HG03378 (cell line): ENCODE measurements around the gene CDRT4.
"Not testable (repeated sequence)": the region's sequence is repeated elsewhere in the genome, so short reads cannot be mapped to it uniquely, and the experiment has no call there.

Source experiments
- ATAC-seq: cut with Tn5 transposase; IDR thresholded peaks from one replicate; pipeline ENCODE4 v1.9.1; 2021; ENCODE audit warnings: mild to moderate bottlenecking, moderate library complexity; ENCODE audit not compliant: unreplicated experiment

Gene CDRT4

DNA sequence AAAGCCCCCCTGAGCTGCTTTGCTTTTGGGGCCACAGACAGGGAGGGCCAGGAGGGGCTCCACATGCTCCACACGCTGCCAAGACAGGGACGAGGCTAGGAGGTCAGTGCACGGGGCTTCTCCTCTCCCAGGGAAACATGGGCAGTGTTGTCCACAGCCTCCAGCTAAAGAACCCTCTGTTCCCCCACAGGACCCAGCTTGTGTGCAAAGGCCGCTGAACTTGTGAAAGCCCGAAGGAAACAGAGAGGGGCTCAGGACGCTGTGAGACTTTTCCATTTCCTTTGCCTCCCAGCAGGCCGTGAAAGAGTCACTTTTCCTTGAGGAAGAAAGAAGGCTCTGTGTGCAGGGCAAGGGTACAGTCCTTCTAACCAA lies 9.7 kb downstream of the CDRT4 start:
- ATAC-seq, result no peak

DNA sequence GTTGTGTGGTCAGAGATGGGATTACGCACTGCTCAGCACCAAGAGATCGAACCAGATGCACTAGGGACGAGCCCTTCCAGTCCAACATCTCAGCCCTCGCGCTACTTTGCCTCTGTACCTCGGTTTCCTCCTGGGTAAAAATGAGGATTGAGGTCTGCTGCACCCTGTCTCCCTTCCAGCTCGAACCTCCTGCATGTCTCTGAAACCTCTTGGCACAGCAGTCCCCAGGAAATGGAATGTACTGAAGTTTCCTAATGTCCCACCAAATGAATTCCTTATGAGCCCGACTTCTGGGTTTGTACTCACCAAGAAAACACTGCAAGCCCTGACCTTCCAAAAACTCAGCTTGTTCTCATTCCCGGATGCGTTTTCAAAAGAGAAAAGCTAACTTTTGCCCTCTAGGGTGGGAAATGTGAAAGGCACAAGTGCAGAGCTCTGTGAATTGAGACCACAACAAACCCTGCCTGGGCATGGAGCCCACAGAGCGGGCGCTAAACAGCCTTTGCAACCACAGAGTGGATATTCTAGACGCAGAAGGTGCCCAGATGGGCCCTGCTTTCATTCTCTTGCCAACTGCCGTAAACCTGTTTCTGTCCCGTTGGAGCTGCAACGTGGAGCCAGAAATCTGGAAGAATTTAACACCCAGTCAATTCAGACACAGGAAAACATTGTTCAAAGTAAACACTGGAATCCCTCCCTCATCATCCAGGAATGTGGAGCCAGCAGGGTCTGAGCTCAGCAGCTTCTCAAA lies 10.3 kb downstream of the CDRT4 start:
- no peak for ATAC-seq

DNA sequence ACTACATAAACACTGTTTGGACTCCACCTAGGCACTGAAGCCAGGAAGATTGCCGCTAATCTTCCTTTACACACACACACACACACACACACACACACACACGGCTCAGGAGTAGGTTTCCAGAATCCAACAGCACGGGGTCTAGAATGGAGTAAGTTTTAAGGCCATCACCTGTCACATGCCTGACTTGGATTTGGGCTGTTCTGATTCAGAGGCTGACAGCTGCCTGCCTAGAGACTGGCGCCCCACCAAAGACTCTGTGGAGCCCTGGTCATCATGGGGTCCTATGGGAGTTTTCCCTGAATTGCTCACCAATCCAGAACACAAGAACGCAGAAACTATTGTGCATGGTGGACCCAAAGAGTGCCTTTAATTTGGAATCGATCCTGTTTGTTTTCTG lies 10.9 kb downstream of the CDRT4 start:
- no peak for ATAC-seq

DNA sequence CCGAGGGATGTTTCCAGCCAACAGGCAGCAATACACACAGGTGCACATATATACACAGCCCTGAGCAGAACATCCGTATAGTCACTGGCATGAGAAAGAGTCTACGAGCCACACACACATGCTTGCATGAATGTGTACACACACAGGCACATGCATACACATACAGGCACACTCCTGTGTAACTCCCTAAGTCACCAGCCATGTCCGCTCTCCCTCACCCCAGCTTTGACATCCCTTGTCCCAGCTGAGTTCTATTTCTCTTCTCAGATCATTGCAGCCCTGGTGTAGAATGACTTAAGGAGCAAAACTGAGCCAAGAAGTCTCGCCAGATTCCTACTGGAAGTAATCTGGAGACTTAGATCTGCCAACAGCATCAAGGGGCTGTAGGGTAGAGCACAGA lies 13.1 kb downstream of the CDRT4 start:
- no peak for ATAC-seq

DNA sequence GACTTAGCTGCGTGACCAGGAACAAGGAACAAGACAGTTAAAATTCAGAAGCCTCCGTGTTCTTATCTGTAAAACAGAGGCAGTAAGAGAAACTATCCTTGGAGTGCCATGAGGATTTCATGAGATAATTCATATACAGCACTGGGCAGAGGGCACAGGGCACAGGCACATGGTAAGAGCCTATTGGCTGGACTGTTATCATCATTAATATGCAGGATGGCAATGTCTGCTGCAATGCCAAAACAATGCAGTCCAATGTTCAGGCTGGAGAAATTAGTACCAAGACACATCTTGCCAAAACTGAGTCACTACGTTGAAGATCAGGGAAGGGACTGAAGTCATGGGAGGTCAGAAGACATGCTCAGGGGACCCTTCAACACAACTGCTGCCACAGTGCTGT lies 13.6 kb downstream of the CDRT4 start:
- no peak for ATAC-seq

DNA sequence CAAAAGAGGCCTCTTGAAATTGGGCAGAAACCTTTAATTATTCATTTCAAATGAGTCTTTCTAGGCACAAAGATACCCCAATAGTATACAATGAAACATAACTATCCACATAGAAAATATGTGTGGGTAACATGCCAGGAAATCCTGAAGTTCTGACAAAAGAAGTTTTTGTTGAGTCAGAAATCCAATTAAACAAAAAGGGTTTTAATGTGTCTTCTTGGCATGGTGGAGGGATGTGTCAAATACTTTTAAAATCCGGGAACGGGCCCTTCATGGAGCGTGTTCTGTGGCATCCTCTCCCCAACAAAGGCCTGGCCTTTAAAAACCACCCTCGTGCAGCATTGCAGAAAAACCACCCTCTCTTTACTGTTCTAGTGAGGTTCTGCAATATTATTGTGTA lies 14.2 kb downstream of the CDRT4 start:
- no peak for ATAC-seq

DNA sequence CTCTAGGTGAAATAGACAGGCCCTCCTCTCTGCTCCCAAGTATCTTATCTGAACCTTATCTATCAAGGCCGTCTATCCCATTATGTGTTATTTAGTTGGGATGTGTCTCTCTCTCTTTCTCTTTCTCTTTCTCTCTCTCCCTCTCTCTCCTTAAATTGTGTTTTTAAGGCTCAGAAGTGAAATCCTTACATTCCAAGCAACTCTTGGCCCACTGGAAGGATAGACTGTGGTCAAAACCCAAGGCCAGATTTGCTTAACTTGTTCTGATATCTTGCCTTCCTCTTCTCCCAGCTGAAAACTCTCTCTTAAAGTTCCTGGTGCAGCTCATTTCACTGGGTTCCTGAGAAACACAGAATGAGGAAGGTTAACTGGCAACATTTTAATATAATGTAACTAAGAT lies 14.7 kb downstream of the CDRT4 start:
- no peak for ATAC-seq

DNA sequence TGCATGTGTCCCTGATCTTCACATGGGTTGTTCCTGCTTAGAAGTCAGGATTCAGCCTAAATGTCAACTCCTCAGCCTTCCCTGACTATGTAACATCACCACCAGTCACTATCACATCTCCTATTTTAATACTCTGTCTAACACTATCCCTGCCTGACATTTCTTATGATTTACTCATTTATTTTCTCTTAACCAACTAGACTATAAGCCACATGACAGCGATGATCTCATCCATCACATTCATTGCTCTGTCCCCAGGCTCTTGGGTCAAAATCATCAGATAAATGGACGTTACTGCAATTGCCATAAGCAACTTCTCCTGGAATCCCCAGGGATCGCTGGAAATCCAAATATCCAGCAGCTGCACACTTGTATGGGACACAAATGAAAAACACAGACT lies 15.7 kb downstream of the CDRT4 start:
- ATAC-seq, result no peak

DNA sequence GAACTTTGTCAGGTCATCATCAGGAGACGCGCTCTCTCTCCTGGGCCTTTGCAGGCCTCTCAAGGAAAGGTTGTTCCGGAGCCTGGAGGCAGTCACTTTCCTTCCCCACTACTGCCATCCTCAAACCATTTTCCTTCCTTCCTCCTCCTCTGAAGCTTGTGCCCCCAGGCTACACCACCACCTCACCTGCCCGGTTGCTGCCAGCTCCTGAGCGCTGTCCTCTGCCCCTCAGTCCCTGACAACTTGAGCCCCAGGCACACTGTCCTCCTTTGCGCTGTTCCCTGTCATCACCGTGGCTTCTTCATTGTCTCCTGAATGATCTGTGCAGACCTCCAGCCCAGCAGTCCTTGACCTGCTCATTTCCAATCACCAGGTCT lies 18.9 kb downstream of the CDRT4 start:
- no peak for ATAC-seq

DNA sequence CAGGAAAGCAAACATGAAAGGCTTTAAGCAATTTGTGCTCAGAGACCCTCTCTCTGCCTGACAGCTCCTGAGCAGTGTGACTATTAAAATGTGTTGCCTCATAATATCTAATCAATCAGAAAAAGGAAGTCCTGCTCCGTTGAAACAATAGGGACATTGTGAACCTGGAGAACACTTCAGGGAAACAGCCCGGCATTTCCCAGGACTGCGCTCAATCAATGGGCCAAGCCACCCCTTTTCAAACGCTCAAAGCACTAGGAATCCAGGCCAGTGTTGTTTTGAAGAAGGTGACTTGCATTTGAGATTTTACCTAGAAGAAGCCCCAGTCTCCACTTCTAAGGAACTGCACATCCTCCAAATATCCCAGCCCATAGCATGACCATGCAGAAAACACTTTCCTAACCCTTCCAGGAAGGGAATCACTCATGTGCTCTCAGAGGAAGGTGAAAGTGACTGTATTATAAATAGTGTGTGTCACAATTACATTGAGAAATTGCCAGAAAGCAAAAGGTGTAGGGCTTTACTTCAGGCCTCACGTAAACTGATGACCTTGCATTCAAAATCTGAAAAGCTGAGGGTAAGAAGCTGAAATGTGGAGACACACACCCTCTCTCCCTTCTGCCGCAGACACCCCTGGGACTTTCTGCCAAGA lies 19.4 kb downstream of the CDRT4 start:
- ATAC-seq, result no peak

DNA sequence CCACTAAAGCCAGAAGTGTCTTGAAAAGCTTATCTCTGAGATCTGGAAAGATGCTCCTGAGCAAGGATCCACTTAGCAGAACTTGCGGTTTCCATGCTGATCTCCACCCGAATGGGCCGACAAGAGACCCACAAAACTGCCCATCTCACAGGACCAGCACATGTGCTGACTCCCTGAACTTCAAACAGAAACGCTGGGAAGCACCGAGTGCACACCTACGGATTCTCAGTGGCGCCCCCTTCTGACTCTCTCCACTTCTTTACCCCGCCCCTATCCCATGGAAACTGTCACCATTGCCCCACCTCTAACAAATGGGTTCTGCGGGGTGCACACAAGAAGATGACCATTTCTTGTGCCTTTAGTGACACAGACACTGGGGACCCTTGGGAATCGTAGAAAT lies 21.4 kb downstream of the CDRT4 start:
- no peak for ATAC-seq

DNA sequence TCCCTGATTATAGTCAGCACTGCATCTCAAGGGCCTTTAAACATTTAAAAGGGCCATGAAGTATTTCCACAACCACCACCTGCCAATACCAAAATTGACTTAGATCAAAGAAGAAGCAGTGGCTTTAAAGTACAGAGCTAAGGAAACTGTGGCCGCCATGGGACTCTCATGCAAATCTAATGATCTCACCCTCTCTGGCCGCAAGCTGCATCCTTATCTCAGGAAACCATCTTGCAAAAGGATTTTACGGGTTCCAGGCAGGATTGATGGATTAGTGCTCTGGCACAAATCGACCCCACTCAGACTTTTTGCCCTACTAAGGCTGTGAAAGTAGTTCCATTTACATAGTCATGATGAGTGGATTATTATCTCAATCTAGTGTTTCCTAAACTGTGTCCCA lies 22.6 kb downstream of the CDRT4 start:
- ATAC-seq, result no peak

DNA sequence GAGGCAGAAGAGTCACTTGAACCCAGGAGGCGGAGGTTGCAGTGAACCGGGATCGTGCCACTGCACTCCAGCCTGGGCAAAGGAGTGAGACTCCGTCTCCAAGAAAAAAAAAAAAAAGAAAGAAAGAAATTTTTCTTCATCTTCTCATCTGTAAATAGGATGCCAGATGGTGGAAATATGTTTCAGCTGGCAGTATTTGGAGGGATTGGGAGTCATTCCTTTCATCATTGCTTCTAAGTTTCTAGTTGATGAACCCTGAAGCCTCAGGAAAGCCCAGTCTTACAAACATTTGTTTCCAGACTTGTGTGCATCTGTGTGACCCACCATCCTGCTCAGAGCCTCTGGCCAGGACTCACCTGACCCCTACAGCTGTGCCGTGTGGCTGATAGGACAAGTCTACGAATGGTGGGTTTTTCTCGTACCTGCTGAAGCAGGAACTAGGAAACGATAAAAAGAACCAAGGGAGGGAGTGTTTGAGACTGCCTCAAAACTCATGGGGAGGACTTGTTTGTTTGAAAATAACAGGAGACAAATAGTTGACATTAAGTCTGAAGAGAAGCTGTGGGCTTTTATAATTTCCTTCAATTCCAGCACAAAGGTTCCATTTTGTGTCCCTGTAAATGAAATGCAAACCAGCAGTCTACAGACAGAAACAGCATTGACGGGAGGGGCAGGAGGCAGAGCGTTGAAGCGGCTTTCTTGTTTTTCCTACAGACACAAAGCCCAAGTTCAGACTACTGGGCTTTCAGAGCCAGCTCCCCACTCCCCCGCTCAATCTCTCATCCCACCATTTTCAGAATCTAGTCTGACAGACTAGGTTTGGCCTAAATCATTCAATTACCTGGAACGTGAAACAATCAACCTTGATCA lies 24.9 kb downstream of the CDRT4 start:
- no peak for ATAC-seq

DNA sequence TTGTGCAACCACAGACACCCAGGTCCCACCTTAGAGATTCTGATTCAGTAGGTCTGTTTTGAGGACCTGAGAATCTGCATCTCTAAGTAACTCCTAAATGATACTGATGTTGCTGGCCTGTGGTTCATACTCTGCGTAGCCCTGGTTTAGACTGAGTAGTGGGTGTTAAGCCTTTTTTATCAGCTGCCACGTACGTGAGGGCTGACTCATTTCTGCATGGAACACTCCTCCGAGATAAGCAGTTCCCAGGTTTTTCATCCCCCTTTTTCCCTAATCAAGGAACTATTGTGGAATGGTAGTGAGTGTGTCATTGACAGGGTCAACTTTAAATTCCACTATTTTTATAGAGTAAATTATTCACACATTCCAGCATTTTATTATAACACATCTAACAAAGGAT lies 26.1 kb downstream of the CDRT4 start:
- ATAC-seq, result no peak

DNA sequence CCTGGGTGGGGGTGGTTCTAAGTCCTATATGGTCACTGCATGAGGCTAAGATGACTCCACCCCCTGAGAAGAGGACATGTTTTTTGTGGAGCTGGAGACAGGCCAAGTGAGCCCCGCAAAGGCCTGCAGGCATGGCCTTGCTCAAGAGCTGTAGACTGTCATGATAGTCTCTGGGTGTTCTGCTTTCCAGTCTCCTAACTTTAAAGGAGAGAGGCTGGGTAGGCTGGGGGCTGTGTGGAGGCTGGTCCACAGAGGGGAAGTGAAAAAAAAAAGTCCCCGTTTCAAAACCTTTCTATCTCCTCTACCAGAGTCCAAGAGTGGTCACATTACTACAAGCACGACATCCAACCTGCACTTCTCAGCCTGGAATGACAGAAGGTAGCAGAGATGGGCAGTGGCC lies 27.1 kb downstream of the CDRT4 start:
- ATAC-seq, result no peak

DNA sequence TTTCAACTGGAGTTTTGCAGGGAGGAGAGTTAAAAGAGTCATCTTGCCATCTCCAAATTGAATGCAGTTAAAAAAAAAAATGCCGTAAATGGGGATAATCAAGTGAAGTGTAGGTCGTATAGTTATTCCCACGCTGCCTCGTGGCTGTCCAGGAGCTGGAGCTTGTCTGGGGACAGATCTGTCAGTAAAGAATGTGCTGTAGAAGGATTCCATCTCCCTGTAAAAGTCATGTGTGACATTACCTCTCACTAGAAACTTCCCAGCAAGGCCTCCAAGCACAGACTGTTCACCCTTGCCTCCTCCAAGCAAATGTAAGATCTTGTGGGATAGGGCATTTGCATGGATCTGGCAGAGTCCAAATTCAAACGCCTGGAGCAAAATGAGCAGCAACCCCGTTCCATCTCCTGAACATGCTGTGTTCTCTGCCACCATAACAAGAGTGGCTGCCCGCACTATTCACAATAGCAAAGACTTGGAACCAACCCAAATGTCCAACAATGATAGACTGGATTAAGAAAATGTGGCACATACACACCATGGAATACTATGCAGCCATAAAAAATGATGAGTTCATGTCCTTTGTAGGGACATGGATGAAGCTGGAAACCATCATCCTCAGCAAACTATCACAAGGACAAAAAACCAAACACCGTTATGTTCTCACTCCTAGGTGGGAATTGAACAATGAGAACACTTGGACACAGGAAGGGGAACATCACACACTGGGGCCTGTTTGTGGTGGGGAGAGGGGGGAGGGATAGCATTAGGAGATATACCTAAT lies 28.0 kb downstream of the CDRT4 start:
- not testable (repeated sequence) for ATAC-seq

DNA sequence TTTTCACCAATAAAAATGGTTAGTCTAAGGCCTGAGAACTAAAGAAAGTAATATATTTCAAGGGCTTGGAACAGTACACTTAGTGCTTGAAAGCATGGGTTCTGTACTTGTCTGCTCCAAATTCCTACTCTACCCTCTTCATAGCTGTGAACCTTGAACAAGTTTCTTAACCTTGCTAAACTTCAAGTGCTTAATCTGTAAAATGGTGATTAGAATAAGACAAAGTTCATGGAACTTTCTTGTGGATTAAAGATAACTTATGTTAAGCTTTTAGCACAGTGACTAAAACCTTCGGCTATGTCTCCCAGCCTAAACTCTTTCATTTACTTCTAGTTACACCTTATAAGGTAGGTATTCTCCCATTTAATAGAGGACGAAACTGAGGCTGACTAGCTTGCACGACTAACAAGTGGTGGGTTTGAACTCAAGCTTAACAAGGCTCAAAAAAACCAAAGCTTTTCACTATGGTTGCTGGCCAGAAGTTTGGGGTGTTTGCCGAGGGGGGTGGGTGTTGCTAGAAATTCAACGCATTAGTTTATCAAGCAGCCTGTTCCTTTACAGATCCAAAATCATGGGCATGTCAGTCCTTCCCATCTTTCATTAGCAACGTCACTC lies 28.8 kb downstream of the CDRT4 start:
- no peak for ATAC-seq

DNA sequence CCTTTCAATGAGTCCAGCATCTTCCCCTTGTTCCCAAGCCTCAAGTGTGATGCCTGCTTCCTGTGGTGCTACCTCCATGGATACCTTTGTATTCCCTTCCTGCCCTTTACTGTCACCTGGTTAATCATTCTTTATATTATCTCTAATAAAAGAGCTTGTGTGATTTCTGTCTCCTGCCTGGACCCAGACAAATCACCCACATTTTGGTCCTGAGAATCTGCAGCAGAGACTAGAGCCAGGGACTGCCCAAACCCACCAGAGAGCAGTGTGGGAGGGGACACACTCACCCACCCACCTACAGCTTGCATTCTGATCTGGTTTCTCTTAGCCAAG lies 30.2 kb downstream of the CDRT4 start:
- no peak for ATAC-seq

DNA sequence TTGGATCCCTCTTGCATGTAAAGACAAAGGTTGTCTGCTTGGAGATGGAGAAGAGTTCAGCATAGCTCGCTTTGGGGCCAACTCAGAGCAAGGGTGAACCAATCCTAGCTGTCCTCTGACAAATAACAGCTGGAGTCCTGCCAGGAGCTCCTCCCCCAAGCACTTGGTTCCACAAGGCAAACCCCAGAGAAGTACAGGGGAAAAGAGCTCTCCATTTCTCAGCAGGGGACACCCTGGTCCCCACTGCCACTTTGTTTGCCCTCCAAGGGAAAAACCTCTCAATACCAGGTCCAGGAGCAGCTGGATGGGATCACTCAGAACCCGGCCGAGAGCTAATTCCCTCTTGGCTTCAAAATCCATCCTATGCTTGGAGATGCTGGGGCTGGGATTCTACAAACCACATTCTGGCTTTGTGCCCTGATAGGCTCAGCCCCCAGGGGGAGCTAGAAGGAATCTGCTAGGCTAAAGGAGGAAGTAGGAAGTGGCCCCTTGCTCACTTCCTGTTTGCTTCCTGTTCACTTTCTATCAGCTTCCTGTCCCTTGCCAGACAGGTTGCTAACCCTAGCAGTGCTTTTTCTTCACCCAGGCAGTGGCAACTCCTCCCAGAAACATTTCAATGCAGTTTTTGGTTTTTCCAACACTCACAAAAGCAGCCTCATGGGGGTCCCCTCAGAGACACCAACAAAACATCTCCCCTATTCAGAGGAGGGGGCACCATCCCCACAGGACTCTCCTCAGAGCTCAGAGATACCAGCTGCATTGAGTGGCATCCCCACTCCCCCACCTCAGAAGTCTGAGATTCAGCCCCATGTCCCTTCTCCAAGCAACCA lies 30.7 kb downstream of the CDRT4 start:
- ATAC-seq, result no peak

DNA sequence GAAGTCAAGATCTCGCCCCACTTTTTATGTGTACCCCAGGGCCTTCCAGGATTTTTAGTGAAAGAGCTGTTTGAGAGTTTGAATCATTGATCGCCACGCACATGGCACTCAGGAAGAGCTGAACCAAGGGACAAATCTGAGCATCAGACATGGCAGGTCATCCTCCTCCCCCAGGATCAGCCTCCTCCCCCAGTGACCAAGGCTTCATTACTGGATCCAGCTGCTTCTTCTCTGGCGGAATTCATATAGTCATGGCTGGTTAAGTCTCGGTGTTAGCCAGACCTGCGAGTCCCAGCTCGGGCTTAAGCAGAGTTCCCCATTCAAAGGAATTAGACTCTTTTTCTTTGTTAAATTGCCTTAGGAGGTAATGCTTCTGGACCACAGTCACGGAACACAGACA lies 32.5 kb downstream of the CDRT4 start:
- no peak for ATAC-seq
